ENCODE measurements around the gene LACTBL1.
"Not testable (repeated sequence)": the region's sequence is repeated elsewhere in the genome, so short reads cannot be mapped to it uniquely, and the experiment has no call there.

The LACTBL1 gene

GRCh38 chr1:22945171-22945570 is 27.5 kb downstream of the LACTBL1 start:
- intact Hi-C loops (cut with micrococcal nuclease); H3K27ac Mint-ChIP-seq; H3K4me3 Mint-ChIP-seq; H3K36me3 Mint-ChIP-seq (ENCODE audit: low read depth); H3K4me1 Mint-ChIP-seq (ENCODE audit: low read depth): not testable (repeated sequence)
- peaks cover 36% of the 10 kb centered on the region for H3K27me3 Mint-ChIP-seq
- H3K9me3 Mint-ChIP-seq: peaks cover 15% of the 10 kb centered on the region

- Mint-ChIP-seq H3K9me3 (peaks cover 17% of the 10 kb centered on the region), H3K27me3 (peaks cover 36% of the 10 kb centered on the region), H3K4me1 (ENCODE audit: low read depth) (no peaks in the 10 kb centered on the region), H3K4me3 (no peak overlapping the region), H3K36me3 (ENCODE audit: low read depth) (no peaks in the 10 kb centered on the region), H3K27ac (no peak overlapping the region)
- intact Hi-C loops (cut with micrococcal nuclease): no loop called here
Measured at GRCh38 chr1:22944346-22945055, 28.2 kb downstream of the LACTBL1 start.

- H3K4me1 Mint-ChIP-seq (ENCODE audit: low read depth): no peaks in the 10 kb centered on the region
- H3K27ac Mint-ChIP-seq: no peak overlapping the region
- no peaks in the 10 kb centered on the region for H3K36me3 Mint-ChIP-seq (ENCODE audit: low read depth)
- H3K9me3 Mint-ChIP-seq: peaks cover 17% of the 10 kb centered on the region
- peaks cover 25% of the 10 kb centered on the region for H3K27me3 Mint-ChIP-seq
- intact Hi-C loops (cut with micrococcal nuclease): no loop called here
- no peak overlapping the region for H3K4me3 Mint-ChIP-seq
Measured at GRCh38 chr1:22941257-22941656, 31.4 kb downstream of the LACTBL1 start.

- no peak overlapping the region for H3K27ac Mint-ChIP-seq
- peaks cover 17% of the 10 kb centered on the region for H3K9me3 Mint-ChIP-seq
- intact Hi-C loops (cut with micrococcal nuclease): no loop called here
- H3K27me3 Mint-ChIP-seq: peaks cover 11% of the 10 kb centered on the region
- H3K4me3 Mint-ChIP-seq: no peak overlapping the region
- no peaks in the 10 kb centered on the region for H3K36me3 Mint-ChIP-seq (ENCODE audit: low read depth)
- no peaks in the 10 kb centered on the region for H3K4me1 Mint-ChIP-seq (ENCODE audit: low read depth)
Measured at GRCh38 chr1:22936681-22937080, 36.0 kb downstream of the LACTBL1 start.

GRCh38 chr1:22935433-22935832 is 37.2 kb downstream of the LACTBL1 start:
- intact Hi-C loops (cut with micrococcal nuclease): no loop called here
- Mint-ChIP-seq H3K27ac (no peak overlapping the region), H3K4me3 (no peak overlapping the region), H3K36me3 (ENCODE audit: low read depth) (no peaks in the 10 kb centered on the region), H3K4me1 (ENCODE audit: low read depth) (no peaks in the 10 kb centered on the region), H3K27me3 (peaks cover 8% of the 10 kb centered on the region), H3K9me3 (peaks cover 5% of the 10 kb centered on the region)

- no peak overlapping the region for H3K4me3 Mint-ChIP-seq
- peaks cover 20% of the 10 kb centered on the region for H3K27me3 Mint-ChIP-seq
- no peaks in the 10 kb centered on the region for H3K4me1 Mint-ChIP-seq (ENCODE audit: low read depth)
- no peaks in the 10 kb centered on the region for H3K36me3 Mint-ChIP-seq (ENCODE audit: low read depth)
- H3K9me3 Mint-ChIP-seq: no peaks in the 10 kb centered on the region
- H3K27ac Mint-ChIP-seq: no peak overlapping the region
- intact Hi-C loops (cut with micrococcal nuclease): no loop called here
Measured at GRCh38 chr1:22932803-22933470, 39.7 kb downstream of the LACTBL1 start.

GRCh38 chr1:22930240-22930912 is 42.3 kb downstream of the LACTBL1 start:
- Mint-ChIP-seq H3K27me3 (peaks cover 20% of the 10 kb centered on the region), H3K4me1 (ENCODE audit: low read depth) (no peaks in the 10 kb centered on the region), H3K4me3 (no peak overlapping the region), H3K27ac (no peak overlapping the region), H3K9me3 (no peaks in the 10 kb centered on the region), H3K36me3 (ENCODE audit: low read depth) (no peaks in the 10 kb centered on the region)
- intact Hi-C loops (cut with micrococcal nuclease): loop anchor here (2.0 kb wide), 2 partner anchors 256 to 266 kb away; no protein-coding TSS in a partner anchor

- no peaks in the 10 kb centered on the region for H3K36me3 Mint-ChIP-seq (ENCODE audit: low read depth)
- intact Hi-C loops (cut with micrococcal nuclease): no loop called here
- H3K4me3 Mint-ChIP-seq: no peak overlapping the region
- no peaks in the 10 kb centered on the region for H3K4me1 Mint-ChIP-seq (ENCODE audit: low read depth)
- H3K9me3 Mint-ChIP-seq: no peaks in the 10 kb centered on the region
- peaks cover 20% of the 10 kb centered on the region for H3K27me3 Mint-ChIP-seq
- H3K27ac Mint-ChIP-seq: no peak overlapping the region
Measured at GRCh38 chr1:22925111-22925510, 47.6 kb downstream of the LACTBL1 start.

GRCh38 chr1:22922640-22923039 is 50.0 kb downstream of the LACTBL1 start:
- Mint-ChIP-seq H3K27me3 (peaks cover 9% of the 10 kb centered on the region), H3K4me1 (ENCODE audit: low read depth) (no peaks in the 10 kb centered on the region), H3K27ac (no peak overlapping the region), H3K36me3 (ENCODE audit: low read depth) (no peaks in the 10 kb centered on the region), H3K9me3 (no peaks in the 10 kb centered on the region), H3K4me3 (no peak overlapping the region)
- intact Hi-C loops (cut with micrococcal nuclease): no loop called here

- no peaks in the 10 kb centered on the region for H3K4me1 Mint-ChIP-seq (ENCODE audit: low read depth)
- H3K36me3 Mint-ChIP-seq (ENCODE audit: low read depth): no peaks in the 10 kb centered on the region
- H3K4me3 Mint-ChIP-seq: no peak overlapping the region
- no peaks in the 10 kb centered on the region for H3K9me3 Mint-ChIP-seq
- H3K27me3 Mint-ChIP-seq: peaks cover 7% of the 10 kb centered on the region
- H3K27ac Mint-ChIP-seq: no peak overlapping the region
- intact Hi-C loops (cut with micrococcal nuclease): no loop called here
Measured at GRCh38 chr1:22921452-22922126, 51.1 kb downstream of the LACTBL1 start.

GRCh38 chr1:22920734-22921451 is 51.8 kb downstream of the LACTBL1 start:
- H3K36me3 Mint-ChIP-seq (ENCODE audit: low read depth): no peaks in the 10 kb centered on the region
- intact Hi-C loops (cut with micrococcal nuclease): no loop called here
- no peaks in the 10 kb centered on the region for H3K4me1 Mint-ChIP-seq (ENCODE audit: low read depth)
- H3K9me3 Mint-ChIP-seq: no peaks in the 10 kb centered on the region
- H3K27ac Mint-ChIP-seq: no peak overlapping the region
- no peak overlapping the region for H3K4me3 Mint-ChIP-seq
- H3K27me3 Mint-ChIP-seq: peaks cover 12% of the 10 kb centered on the region

GRCh38 chr1:22920026-22920733 is 52.5 kb downstream of the LACTBL1 start:
- Mint-ChIP-seq H3K27me3 (peaks cover 15% of the 10 kb centered on the region), H3K27ac (no peak overlapping the region), H3K4me3 (no peak overlapping the region), H3K36me3 (ENCODE audit: low read depth) (no peaks in the 10 kb centered on the region), H3K9me3 (no peaks in the 10 kb centered on the region), H3K4me1 (ENCODE audit: low read depth) (no peaks in the 10 kb centered on the region)
- intact Hi-C loops (cut with micrococcal nuclease): no loop called here

Measured in dendritic cell treated with granulocyte-macrophage colony-stimulating factor and Interleukin-4, amounts not matched to agents 40 ng/mL and 50 ng/mL, for 4 days (primary cell).